Osteoblast (primary cell): ENCODE results near the gene ADM5. TPM values are rescaled to one million over a fixed set of nuclear protein-coding genes. Genes with fewer than 3 reads are reported as not detected.

Experiments
- DNase-seq: peaks from one replicate; pipeline ENCODE4 v3.0.0; 2011; ENCODE audit warnings: low spot score, mixed read lengths; ENCODE audit not compliant: insufficient read length; ENCODE audit errors: missing footprints
- H2AFZ ChIP-seq: 2 replicates; pipeline ENCODE4 v1.6.0; 2011; ENCODE audit warnings: mild to moderate bottlenecking, low read length
- H3K27ac ChIP-seq: 2 replicates; pipeline ENCODE4 v1.5.1; 2011; ENCODE audit warnings: mild to moderate bottlenecking, low read depth, low read length, moderate library complexity
- H3K27me3 ChIP-seq: 2 replicates; pipeline ENCODE4 v1.6.0; 2012; ENCODE audit warnings: mild to moderate bottlenecking, control low read depth, inconsistent platforms, low read length, moderate library complexity; ENCODE audit not compliant: insufficient read depth
- H3K36me3 ChIP-seq: 2 replicates; pipeline ENCODE4 v1.5.1; 2011; ENCODE audit warnings: mild to moderate bottlenecking, low read length, control low read depth, moderate library complexity; ENCODE audit not compliant: insufficient read depth
- H3K4me1 ChIP-seq: 2 replicates; pipeline ENCODE4 v1.5.1; 2011; ENCODE audit warnings: mild to moderate bottlenecking, low read length, control low read depth, moderate library complexity; ENCODE audit not compliant: insufficient read depth
- H3K4me2 ChIP-seq: 2 replicates; pipeline ENCODE4 v1.6.0; 2011; ENCODE audit warnings: mild to moderate bottlenecking, low read length; ENCODE audit not compliant: insufficient read depth
- H3K4me3 ChIP-seq: fragments of 200-600 bp; sonication (generic); 3 replicates; pipeline ENCODE4 v1.5.1; 2012; ENCODE audit warnings: mild to moderate bottlenecking, low read length, inconsistent platforms; ENCODE audit not compliant: insufficient read depth
- H3K79me2 ChIP-seq: 2 replicates; pipeline ENCODE4 v1.6.0; 2012; ENCODE audit warnings: mild to moderate bottlenecking, low read length, control low read depth, inconsistent platforms; ENCODE audit not compliant: insufficient read depth
- H3K9me3 ChIP-seq: 2 replicates; pipeline ENCODE4 v1.5.1; 2011; ENCODE audit warnings: low read depth, low read length, control low read depth
- H4K20me1 ChIP-seq: 2 replicates; pipeline ENCODE4 v1.6.0; 2012; ENCODE audit warnings: mild to moderate bottlenecking, low read length, control low read depth; ENCODE audit not compliant: insufficient read depth
- total RNA-seq: library from RNA; depleted of rRNA; stranded (reverse); fragments of >200 nt; gene quantifications from 2 replicates; pipeline ENCODE4 v1.2.3, GENCODE V29; 2012
- TF ChIP-seq, protein P1 (sequence below): IDR thresholded peaks from 2 replicates; pipeline ENCODE4 v1.5.1; 2011; ENCODE audit warnings: mild to moderate bottlenecking, low read depth, low read length, moderate library complexity; ENCODE audit errors: extremely low read depth

The ADM5 gene
- total RNA-seq, 1 donor: under 0.01 TPM

DNA sequence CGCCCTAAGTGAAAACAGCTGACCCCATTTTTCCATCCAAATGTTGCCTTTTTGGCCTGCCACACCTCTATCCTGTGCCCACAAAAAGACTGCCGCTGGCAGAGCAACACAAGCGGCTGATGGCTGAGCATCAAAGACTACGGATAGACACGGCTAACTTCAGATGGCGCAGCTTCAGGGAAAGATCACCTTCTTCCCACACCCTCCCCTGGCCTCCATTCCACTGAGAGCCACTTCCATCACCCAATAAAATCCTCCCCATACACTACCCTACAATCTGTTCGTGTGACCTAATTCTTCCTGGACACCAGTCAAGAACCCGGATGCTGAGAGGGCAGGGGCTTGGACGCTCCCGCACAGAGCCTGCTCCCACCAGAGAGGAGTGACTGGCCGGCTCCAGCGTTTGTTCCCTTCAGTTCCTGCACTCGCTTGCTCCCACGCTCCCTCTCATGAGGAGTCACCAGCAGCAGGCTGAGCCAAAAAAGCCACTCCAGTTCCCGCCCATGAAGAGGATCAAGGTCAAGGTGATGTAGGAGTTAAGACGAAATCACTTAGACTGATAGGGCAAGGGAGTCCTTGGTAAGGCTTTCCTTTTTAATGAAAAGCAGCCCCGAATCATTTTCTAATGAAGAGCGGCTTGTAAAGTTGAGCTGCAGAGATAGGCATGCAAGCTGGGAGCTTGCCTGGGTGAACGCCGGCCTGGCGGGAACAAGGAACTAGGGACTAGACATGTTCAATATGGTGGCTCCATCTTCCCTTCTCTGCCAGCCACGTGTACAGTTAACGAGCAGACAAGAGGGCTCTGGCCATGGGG lies 38.0 kb downstream of the ADM5 start:
- no peaks in the 10 kb centered on the region for H3K9me3 ChIP-seq
- TF ChIP-seq, protein P1, sequence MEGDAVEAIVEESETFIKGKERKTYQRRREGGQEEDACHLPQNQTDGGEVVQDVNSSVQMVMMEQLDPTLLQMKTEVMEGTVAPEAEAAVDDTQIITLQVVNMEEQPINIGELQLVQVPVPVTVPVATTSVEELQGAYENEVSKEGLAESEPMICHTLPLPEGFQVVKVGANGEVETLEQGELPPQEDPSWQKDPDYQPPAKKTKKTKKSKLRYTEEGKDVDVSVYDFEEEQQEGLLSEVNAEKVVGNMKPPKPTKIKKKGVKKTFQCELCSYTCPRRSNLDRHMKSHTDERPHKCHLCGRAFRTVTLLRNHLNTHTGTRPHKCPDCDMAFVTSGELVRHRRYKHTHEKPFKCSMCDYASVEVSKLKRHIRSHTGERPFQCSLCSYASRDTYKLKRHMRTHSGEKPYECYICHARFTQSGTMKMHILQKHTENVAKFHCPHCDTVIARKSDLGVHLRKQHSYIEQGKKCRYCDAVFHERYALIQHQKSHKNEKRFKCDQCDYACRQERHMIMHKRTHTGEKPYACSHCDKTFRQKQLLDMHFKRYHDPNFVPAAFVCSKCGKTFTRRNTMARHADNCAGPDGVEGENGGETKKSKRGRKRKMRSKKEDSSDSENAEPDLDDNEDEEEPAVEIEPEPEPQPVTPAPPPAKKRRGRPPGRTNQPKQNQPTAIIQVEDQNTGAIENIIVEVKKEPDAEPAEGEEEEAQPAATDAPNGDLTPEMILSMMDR: no peak
- H3K27ac ChIP-seq: no peak overlapping the region
- H3K4me2 ChIP-seq: peak overlapping the region; percentile 42
- H3K36me3 ChIP-seq: no peaks in the 10 kb centered on the region
- H3K27me3 ChIP-seq: no peaks in the 10 kb centered on the region
- no peak overlapping the region for H3K4me3 ChIP-seq
- peak; percentile 38 for DNase-seq
- H3K4me1 ChIP-seq: peaks cover 9% of the 10 kb centered on the region
- H3K79me2 ChIP-seq: no peaks in the 10 kb centered on the region
- H4K20me1 ChIP-seq: no peaks in the 10 kb centered on the region
- peak overlapping the region; percentile 6 for H2AFZ ChIP-seq

DNA sequence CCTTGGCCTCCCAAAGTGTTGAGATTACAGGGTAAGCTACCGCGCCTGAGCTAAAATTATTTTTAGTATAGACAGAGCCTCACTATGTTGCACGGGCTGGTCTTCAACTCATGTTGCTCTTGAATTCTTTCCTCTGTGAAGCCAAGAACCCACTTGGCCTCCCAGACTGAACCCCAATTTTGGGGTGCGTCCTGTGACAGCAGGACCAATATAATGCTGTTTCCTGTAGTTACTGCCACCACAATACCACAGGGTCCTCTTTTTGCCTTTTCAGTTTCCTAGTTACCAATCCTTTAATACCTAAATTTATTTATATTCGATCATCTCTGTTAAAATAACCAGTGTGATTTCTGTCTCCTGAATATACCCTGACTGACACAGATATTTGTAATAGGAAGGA lies 40.8 kb downstream of the ADM5 start:
- Histone ChIP-seq H3K4me1 (peaks cover 5% of the 10 kb centered on the region), H2AFZ (no peak overlapping the region), H3K9me3 (no peaks in the 10 kb centered on the region), H3K4me2 (no peak overlapping the region), H3K27ac (no peak overlapping the region), H3K36me3 (no peaks in the 10 kb centered on the region), H3K4me3 (no peak overlapping the region), H3K79me2 (no peaks in the 10 kb centered on the region), H3K27me3 (no peaks in the 10 kb centered on the region), H4K20me1 (no peaks in the 10 kb centered on the region)
- peak; percentile 9 for DNase-seq
- TF ChIP-seq, protein P1: no peak

DNA sequence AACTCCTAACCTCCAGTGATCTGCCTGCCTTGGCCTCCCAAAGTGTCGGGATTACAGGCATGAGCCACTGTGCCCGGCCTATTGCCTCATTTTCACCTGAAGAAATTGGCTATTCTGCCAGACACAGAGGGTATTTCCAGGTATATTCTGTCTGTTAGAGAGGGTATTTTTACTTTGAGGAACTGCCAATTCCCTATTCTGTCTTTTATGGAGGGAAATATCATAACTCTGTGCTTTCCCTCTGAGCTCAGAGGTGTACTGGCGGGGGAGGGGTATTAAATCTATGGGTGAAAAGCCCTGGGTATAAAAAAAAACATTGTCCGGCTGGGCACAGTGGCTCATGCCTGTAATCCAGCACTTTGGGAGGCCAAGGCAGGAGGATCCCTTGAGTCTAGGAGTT lies 48.9 kb downstream of the ADM5 start:
- Histone ChIP-seq H3K79me2 (no peaks in the 10 kb centered on the region), H4K20me1 (no peaks in the 10 kb centered on the region), H3K36me3 (no peaks in the 10 kb centered on the region), H3K4me3 (no peak overlapping the region), H3K4me2 (no peak overlapping the region), H3K9me3 (no peaks in the 10 kb centered on the region), H2AFZ (no peak overlapping the region), H3K27ac (no peak overlapping the region), H3K27me3 (no peaks in the 10 kb centered on the region), H3K4me1 (no peaks in the 10 kb centered on the region)
- peak; percentile 19 for DNase-seq
- TF ChIP-seq, protein P1: no peak

DNA sequence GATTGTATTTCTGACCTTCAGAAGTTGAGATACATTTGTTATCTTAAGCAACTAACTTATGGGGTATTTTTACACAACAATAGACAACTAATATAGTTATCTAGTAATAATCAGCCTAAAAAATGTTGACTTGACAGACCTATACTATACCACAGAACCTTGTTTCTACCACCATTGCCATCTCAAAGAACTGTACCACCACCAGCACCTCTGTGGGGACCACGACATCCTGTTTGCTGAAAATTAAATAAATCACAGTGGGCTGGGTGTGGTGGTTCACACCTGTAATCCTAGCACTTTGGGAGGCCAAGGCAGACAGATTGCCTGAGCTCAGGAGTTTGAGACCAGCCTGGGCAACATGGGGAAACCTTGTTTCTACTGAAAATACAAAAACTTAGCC lies 49.7 kb downstream of the ADM5 start:
- no peaks in the 10 kb centered on the region for H4K20me1 ChIP-seq
- H3K4me3 ChIP-seq: no peak overlapping the region
- H2AFZ ChIP-seq: no peak overlapping the region
- no peaks in the 10 kb centered on the region for H3K79me2 ChIP-seq
- TF ChIP-seq, protein P1: no peak
- H3K27ac ChIP-seq: no peak overlapping the region
- no peak overlapping the region for H3K4me2 ChIP-seq
- no peaks in the 10 kb centered on the region for H3K9me3 ChIP-seq
- peak; percentile 65 for DNase-seq
- no peaks in the 10 kb centered on the region for H3K36me3 ChIP-seq
- H3K4me1 ChIP-seq: no peaks in the 10 kb centered on the region
- no peaks in the 10 kb centered on the region for H3K27me3 ChIP-seq
